ENCODE results near the gene EGF. TPM values are rescaled to one million over a fixed set of nuclear protein-coding genes. Genes with fewer than 3 reads are reported as not detected.
"Not testable (repeated sequence)": the region's sequence is repeated elsewhere in the genome, so short reads cannot be mapped to it uniquely, and the experiment has no call there.

EGF gene
- total and polyA plus RNA-seq, 12 donors, result 0.54 to 16.4 (median 11.7) TPM

GRCh38 chr4:109872950-109873656 is 39.6 kb upstream of the EGF start:
- Histone ChIP-seq H3K4me3 (no peak overlapping the region), H3K36me3 (no peaks in the 10 kb centered on the region), H3K9me3 (no peaks in the 10 kb centered on the region), H3K4me1 (no peaks in the 10 kb centered on the region), H3K27ac (no peak overlapping the region), H3K27me3 (no peaks in the 10 kb centered on the region)
- no peak for DNase-seq
- no peak for ATAC-seq
- TF ChIP-seq CTCF (IDR thresholded peaks at IDR 0.05), result no peak
- intact Hi-C loops (cut with DNase I), result no loop called here
- 95 to 96% methylated on average over 6 of the region's 6 CpGs for WGBS, 2 donors

- Histone ChIP-seq H3K27me3 (no peaks in the 10 kb centered on the region), H3K4me1 (no peaks in the 10 kb centered on the region), H3K9me3 (no peaks in the 10 kb centered on the region), H3K36me3 (no peaks in the 10 kb centered on the region), H3K4me3 (no peak overlapping the region), H3K27ac (no peak overlapping the region)
- WGBS, 2 donors, result 49 to 58% methylated on average over 11 of the region's 11 CpGs
- TF ChIP-seq CTCF (IDR thresholded peaks at IDR 0.05), result no peak
- intact Hi-C loops (cut with DNase I), result no loop called here
- ATAC-seq, result no peak
- DNase-seq, result no peak
These were observed 38.7 kb upstream of the EGF start for GRCh38 chr4:109873791-109874514.

GRCh38 chr4:109875106-109875505 is 37.6 kb upstream of the EGF start:
- Histone ChIP-seq H3K4me3 (no peak overlapping the region), H3K4me1 (no peaks in the 10 kb centered on the region), H3K27me3 (no peaks in the 10 kb centered on the region), H3K9me3 (no peaks in the 10 kb centered on the region), H3K27ac (no peak overlapping the region), H3K36me3 (no peaks in the 10 kb centered on the region)
- WGBS, 2 donors, result 93 to 97% methylated on average over 1 of the region's 1 CpG
- DNase-seq (no peak), ATAC-seq (no peak)
- intact Hi-C loops (cut with DNase I), result no loop called here
- TF ChIP-seq CTCF (IDR thresholded peaks at IDR 0.05), result no peak

GRCh38 chr4:109875553-109875952 is 37.1 kb upstream of the EGF start:
- H3K36me3 ChIP-seq; intact Hi-C loops (cut with DNase I); H3K4me3 ChIP-seq; H3K9me3 ChIP-seq; H3K27ac ChIP-seq; ATAC-seq; H3K4me1 ChIP-seq; H3K27me3 ChIP-seq; DNase-seq: not testable (repeated sequence)
- WGBS, 2 donors, result 80 to 95% methylated on average over 2 of the region's 2 CpGs
